WTC11 (cell line): ENCODE measurements around the gene LRCH4. TPM values are rescaled to one million over a fixed set of nuclear protein-coding genes. Genes with fewer than 3 reads are reported as not detected.
A peak's percentile ranks its signal among the peaks of the same experiment; 100 is the strongest.

ENCODE experiments used
- ATAC-seq: fragments of 200-7000 bp; cut with Tn5 transposase; 2 replicates; pipeline ENCODE4 v1.10.0; 2021; ENCODE audit warnings: mild to moderate bottlenecking, moderate library complexity
- CTCF ChIA-PET: fragments of 300-600 bp; sonication (Branson Sonifier 250); formaldehyde crosslinking; loops from one replicate; lab custom pipeline; 2021; ENCODE audit warnings: antibody characterized with exemption; lab: Charles Lee
- POLR2A ChIA-PET: fragments of 350-600 bp; sonication (Branson Sonifier 250); formaldehyde crosslinking; loops from one replicate; lab custom pipeline; 2021; ENCODE audit warnings: antibody characterized with exemption; lab: Charles Lee
- DNase-seq: peaks from one replicate; pipeline ENCODE4 v3.0.0; 2021; ENCODE audit warnings: low spot score
- H3K27ac Mint-ChIP-seq: 2 replicates; pipeline ENCODE4 v1.8.0; 2021; ENCODE audit warnings: mixed read lengths
- H3K27me3 Mint-ChIP-seq: 2 replicates; pipeline ENCODE4 v1.8.0; 2021; ENCODE audit warnings: low read depth, mild to moderate bottlenecking, moderate library complexity, mixed read lengths
- H3K36me3 Mint-ChIP-seq: 2 replicates; pipeline ENCODE4 v1.8.0; 2021; ENCODE audit warnings: mixed read lengths
- H3K4me1 Mint-ChIP-seq: 2 replicates; pipeline ENCODE4 v1.8.0; 2022; ENCODE audit warnings: mixed read lengths
- H3K4me3 Mint-ChIP-seq: 2 replicates; pipeline ENCODE4 v1.8.0; 2021; ENCODE audit warnings: mild to moderate bottlenecking, moderate library complexity, mixed read lengths
- H3K9me3 Mint-ChIP-seq: 2 replicates; pipeline ENCODE4 v1.8.0; 2021; ENCODE audit warnings: mixed read lengths
- AR ChIP-seq: fragments of 250-450 bp; sonication (Bioruptor Pico); IDR thresholded peaks from 2 replicates; pipeline ENCODE4 v1.9.0; 2021; ENCODE audit warnings: mild to moderate bottlenecking
- CREB1 ChIP-seq: sonication (generic); formaldehyde crosslinking; IDR thresholded peaks from 2 replicates; pipeline ENCODE4 v1.8.0; 2023; ENCODE audit warnings: mild to moderate bottlenecking, missing genetic modification reagents
- ELF4 ChIP-seq: sonication (generic); formaldehyde crosslinking; IDR thresholded peaks from 2 replicates; pipeline ENCODE4 v1.8.1; 2022; ENCODE audit warnings: low read depth, mild to moderate bottlenecking, moderate library complexity, missing genetic modification reagents
- ESRRA ChIP-seq: sonication (generic); formaldehyde crosslinking; IDR thresholded peaks from 2 replicates; pipeline ENCODE4 v1.8.1; 2022; ENCODE audit warnings: mild to moderate bottlenecking, missing genetic modification reagents, borderline replicate concordance
- FOXJ3 ChIP-seq: sonication (generic); formaldehyde crosslinking; IDR thresholded peaks from 2 replicates; pipeline ENCODE4 v1.9.0; 2021; ENCODE audit warnings: missing genetic modification reagents, mild to moderate bottlenecking, borderline replicate concordance
- GABPB1 ChIP-seq: sonication (generic); formaldehyde crosslinking; IDR thresholded peaks from 2 replicates; pipeline ENCODE4 v1.8.1; 2023; ENCODE audit warnings: mild to moderate bottlenecking, missing genetic modification reagents
- MXD4 ChIP-seq: fragments of 250-450 bp; sonication (Bioruptor Pico); IDR thresholded peaks from 2 replicates; pipeline ENCODE4 v1.8.0; 2021; ENCODE audit warnings: mild to moderate bottlenecking, moderate library complexity, borderline replicate concordance
- NFATC4 ChIP-seq: fragments of 250-450 bp; sonication (Bioruptor Pico); IDR thresholded peaks from 2 replicates; pipeline ENCODE4 v1.9.0; 2021; ENCODE audit warnings: mild to moderate bottlenecking
- NFE2L1 ChIP-seq: sonication (generic); formaldehyde crosslinking; IDR thresholded peaks from 2 replicates; pipeline ENCODE4 v1.8.1; 2023; ENCODE audit warnings: missing genetic modification reagents
- NFYB ChIP-seq: sonication (generic); formaldehyde crosslinking; conservative IDR thresholded peaks from 2 replicates; pipeline ENCODE4 v1.8.0; 2022; ENCODE audit warnings: low read depth, missing genetic modification reagents
- SMAD3 ChIP-seq: sonication (generic); formaldehyde crosslinking; IDR thresholded peaks from 2 replicates; pipeline ENCODE4 v1.8.0; 2022; ENCODE audit warnings: missing genetic modification reagents, mild to moderate bottlenecking, borderline replicate concordance
- SOX15 ChIP-seq: fragments of 250-450 bp; sonication (Bioruptor Pico); IDR thresholded peaks from 2 replicates; pipeline ENCODE4 v1.9.0; 2021; ENCODE audit warnings: mild to moderate bottlenecking
- TEAD1 ChIP-seq: sonication (generic); formaldehyde crosslinking; IDR thresholded peaks from 2 replicates; pipeline ENCODE4 v1.8.0; 2022; ENCODE audit warnings: mild to moderate bottlenecking, missing genetic modification reagents
- USF1 ChIP-seq: sonication (generic); formaldehyde crosslinking; IDR thresholded peaks from 2 replicates; pipeline ENCODE4 v1.8.0; 2022; ENCODE audit warnings: mild to moderate bottlenecking, missing genetic modification reagents
- ZNF121 ChIP-seq: sonication (generic); formaldehyde crosslinking; IDR thresholded peaks from 2 replicates; pipeline ENCODE4 v1.8.0; 2023; ENCODE audit warnings: missing genetic modification reagents
- total RNA-seq: library from RNA; stranded (reverse); gene quantifications from 3 replicates; pipeline ENCODE4 v1.2.3, GENCODE V29; 2021
- TF ChIP-seq, protein P1 (sequence below): sonication (generic); formaldehyde crosslinking; IDR thresholded peaks from 2 replicates; pipeline ENCODE4 v1.8.0; 2023; ENCODE audit warnings: mild to moderate bottlenecking, missing genetic modification reagents
- TF ChIP-seq, protein P2 (sequence below): fragments of 200-600 bp; IDR thresholded peaks from 2 replicates; pipeline ENCODE4 v1.8.0; 2022; ENCODE audit warnings: antibody characterized with exemption
- TF ChIP-seq, protein P3 (sequence below): sonication (generic); formaldehyde crosslinking; IDR thresholded peaks from 2 replicates; pipeline ENCODE4 v1.8.0; 2023; ENCODE audit warnings: missing genetic modification reagents
- TF ChIP-seq, protein P4 (sequence below): sonication (generic); formaldehyde crosslinking; IDR thresholded peaks from 2 replicates; pipeline ENCODE4 v1.8.1; 2023; ENCODE audit warnings: mild to moderate bottlenecking, missing genetic modification reagents
- TF ChIP-seq, protein P5 (sequence below): sonication (generic); formaldehyde crosslinking; IDR thresholded peaks from 2 replicates; pipeline ENCODE4 v1.8.1; 2022; ENCODE audit warnings: low read depth, missing genetic modification reagents, borderline replicate concordance

Gene LRCH4
- total RNA-seq, 1 experiment from 2014 or later, result 56.7 TPM

GRCh38 chr7:100563809-100564400, 22.0 kb downstream of the LRCH4 start (continued):
- TF ChIP-seq AR (no peak), GABPB1 (CRISPR knock-in tag) (peak; percentile 34; the same call in 1 of the 2 replicates), CREB1 (CRISPR knock-in tag) (no peak), USF1 (CRISPR knock-in tag) (no peak), TEAD1 (CRISPR knock-in tag) (no peak), SMAD3 (CRISPR knock-in tag) (no peak), ZNF121 (no peak), NFYB (CRISPR knock-in tag) (no peak), SOX15 (CRISPR knock-in tag) (no peak), MXD4 (no peak), ELF4 (CRISPR knock-in tag) (no peak)
- TF ChIP-seq, protein P1, sequence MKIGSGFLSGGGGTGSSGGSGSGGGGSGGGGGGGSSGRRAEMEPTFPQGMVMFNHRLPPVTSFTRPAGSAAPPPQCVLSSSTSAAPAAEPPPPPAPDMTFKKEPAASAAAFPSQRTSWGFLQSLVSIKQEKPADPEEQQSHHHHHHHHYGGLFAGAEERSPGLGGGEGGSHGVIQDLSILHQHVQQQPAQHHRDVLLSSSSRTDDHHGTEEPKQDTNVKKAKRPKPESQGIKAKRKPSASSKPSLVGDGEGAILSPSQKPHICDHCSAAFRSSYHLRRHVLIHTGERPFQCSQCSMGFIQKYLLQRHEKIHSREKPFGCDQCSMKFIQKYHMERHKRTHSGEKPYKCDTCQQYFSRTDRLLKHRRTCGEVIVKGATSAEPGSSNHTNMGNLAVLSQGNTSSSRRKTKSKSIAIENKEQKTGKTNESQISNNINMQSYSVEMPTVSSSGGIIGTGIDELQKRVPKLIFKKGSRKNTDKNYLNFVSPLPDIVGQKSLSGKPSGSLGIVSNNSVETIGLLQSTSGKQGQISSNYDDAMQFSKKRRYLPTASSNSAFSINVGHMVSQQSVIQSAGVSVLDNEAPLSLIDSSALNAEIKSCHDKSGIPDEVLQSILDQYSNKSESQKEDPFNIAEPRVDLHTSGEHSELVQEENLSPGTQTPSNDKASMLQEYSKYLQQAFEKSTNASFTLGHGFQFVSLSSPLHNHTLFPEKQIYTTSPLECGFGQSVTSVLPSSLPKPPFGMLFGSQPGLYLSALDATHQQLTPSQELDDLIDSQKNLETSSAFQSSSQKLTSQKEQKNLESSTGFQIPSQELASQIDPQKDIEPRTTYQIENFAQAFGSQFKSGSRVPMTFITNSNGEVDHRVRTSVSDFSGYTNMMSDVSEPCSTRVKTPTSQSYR, result no peak
- TF ChIP-seq, protein P2, sequence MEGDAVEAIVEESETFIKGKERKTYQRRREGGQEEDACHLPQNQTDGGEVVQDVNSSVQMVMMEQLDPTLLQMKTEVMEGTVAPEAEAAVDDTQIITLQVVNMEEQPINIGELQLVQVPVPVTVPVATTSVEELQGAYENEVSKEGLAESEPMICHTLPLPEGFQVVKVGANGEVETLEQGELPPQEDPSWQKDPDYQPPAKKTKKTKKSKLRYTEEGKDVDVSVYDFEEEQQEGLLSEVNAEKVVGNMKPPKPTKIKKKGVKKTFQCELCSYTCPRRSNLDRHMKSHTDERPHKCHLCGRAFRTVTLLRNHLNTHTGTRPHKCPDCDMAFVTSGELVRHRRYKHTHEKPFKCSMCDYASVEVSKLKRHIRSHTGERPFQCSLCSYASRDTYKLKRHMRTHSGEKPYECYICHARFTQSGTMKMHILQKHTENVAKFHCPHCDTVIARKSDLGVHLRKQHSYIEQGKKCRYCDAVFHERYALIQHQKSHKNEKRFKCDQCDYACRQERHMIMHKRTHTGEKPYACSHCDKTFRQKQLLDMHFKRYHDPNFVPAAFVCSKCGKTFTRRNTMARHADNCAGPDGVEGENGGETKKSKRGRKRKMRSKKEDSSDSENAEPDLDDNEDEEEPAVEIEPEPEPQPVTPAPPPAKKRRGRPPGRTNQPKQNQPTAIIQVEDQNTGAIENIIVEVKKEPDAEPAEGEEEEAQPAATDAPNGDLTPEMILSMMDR, result peak; percentile 99

DNA sequence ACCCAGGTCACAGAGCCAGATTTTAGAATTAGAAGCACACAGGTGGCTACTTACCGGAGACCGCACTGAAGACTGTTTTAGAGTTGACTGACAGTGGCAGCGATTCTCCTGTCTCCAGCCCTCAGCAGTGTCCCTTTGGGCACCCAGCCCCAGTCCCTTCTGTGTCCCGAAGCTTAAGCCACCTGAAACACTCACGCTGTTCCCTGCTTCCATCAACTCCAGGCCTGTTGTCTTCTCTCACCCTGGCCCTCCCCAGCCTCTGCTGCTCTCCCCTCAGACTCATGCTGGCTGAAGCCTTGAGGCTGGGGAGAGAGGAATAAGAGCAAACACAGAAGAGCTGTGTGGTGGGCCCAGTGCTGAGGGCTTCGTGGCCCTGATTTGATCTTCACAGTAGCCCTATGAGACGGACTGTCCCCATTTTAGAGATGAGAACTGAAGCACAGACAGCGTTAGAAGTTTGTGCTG, 22.8 kb downstream of the LRCH4 start:
- ChIA-PET POLR2A (interaction anchor here (0.6 to 0.9 kb wide), 2 partner anchors 23 to 275 kb away, joined by 4 read pairs; partner anchors contain the start of gene FBXO24), CTCF (interaction anchor here (0.5 to 2.8 kb wide), 26 partner anchors 8 to 162 kb away, joined by 3 to 41 read pairs (median 6); partner anchors contain the start of genes FBXO24, LRCH4, POP7 and TSC22D4)

More for the DNA sequence above, 22.8 kb downstream of the LRCH4 start:
- no peak for ATAC-seq
- no peaks in the 10 kb centered on the region for H3K36me3 Mint-ChIP-seq
- no peak for DNase-seq
- H3K4me3 Mint-ChIP-seq, result no peak overlapping the region
- no peaks in the 10 kb centered on the region for H3K9me3 Mint-ChIP-seq
- TF ChIP-seq, protein P3, sequence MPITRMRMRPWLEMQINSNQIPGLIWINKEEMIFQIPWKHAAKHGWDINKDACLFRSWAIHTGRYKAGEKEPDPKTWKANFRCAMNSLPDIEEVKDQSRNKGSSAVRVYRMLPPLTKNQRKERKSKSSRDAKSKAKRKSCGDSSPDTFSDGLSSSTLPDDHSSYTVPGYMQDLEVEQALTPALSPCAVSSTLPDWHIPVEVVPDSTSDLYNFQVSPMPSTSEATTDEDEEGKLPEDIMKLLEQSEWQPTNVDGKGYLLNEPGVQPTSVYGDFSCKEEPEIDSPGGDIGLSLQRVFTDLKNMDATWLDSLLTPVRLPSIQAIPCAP (CRISPR knock-in tag), result no peak
- no peak for TF ChIP-seq ESRRA
- no peak for TF ChIP-seq NFE2L1 (CRISPR knock-in tag)
- no peak for TF ChIP-seq FOXJ3 (CRISPR knock-in tag)
- TF ChIP-seq, protein P4, sequence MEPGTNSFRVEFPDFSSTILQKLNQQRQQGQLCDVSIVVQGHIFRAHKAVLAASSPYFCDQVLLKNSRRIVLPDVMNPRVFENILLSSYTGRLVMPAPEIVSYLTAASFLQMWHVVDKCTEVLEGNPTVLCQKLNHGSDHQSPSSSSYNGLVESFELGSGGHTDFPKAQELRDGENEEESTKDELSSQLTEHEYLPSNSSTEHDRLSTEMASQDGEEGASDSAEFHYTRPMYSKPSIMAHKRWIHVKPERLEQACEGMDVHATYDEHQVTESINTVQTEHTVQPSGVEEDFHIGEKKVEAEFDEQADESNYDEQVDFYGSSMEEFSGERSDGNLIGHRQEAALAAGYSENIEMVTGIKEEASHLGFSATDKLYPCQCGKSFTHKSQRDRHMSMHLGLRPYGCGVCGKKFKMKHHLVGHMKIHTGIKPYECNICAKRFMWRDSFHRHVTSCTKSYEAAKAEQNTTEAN (CRISPR knock-in tag), result no peak
- no peak for TF ChIP-seq NFATC4
- TF ChIP-seq, protein P5, sequence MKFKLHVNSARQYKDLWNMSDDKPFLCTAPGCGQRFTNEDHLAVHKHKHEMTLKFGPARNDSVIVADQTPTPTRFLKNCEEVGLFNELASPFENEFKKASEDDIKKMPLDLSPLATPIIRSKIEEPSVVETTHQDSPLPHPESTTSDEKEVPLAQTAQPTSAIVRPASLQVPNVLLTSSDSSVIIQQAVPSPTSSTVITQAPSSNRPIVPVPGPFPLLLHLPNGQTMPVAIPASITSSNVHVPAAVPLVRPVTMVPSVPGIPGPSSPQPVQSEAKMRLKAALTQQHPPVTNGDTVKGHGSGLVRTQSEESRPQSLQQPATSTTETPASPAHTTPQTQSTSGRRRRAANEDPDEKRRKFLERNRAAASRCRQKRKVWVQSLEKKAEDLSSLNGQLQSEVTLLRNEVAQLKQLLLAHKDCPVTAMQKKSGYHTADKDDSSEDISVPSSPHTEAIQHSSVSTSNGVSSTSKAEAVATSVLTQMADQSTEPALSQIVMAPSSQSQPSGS, result no peak
- no peak overlapping the region for H3K27ac Mint-ChIP-seq
- no peaks in the 10 kb centered on the region for H3K27me3 Mint-ChIP-seq
- peaks cover 17% of the 10 kb centered on the region for H3K4me1 Mint-ChIP-seq
